ENCODE results near the gene ZNF417.

ZNF417 gene

DNA sequence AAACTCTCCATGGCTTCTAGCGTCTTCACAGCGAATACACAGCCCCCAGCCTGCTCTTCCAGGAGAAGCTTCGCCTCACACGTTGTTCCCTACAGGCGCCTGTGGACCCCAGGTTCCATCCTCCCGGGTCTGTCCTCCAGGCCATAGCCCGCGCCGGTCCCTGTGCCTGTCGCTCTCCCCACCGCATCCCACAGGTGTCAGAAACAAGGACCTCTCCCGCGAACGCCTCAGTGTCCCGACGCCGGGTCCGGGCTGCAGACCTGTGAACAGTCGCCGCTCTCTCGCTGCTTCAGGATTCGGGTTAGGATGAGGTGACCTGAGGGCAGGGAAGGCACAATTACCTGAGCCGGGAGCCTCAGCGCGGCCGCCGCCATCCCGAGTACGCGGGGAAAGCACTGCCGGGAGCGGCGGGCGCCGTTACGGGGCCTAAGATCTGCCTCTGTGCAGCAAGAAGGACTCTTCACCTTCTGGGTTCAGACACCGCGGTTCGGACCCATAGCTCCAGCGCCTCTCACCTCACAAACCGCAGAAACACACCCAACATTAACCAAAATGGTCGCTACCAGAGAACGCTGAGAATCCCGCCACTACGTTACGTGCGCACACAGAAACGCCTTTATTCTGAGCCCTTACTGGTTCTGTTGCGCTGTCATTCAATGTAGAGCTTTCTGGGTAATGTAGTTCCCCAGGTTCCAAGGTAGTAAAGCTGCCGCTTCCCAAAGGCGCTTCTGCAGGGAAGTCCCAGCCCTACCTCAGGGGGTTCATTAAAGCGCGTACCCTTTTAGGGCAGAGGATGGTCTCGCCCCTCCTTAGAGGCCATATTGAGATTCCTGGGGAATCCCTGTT is 18.7 kb upstream of the ZNF417 start, which contains the start of gene ZNF418:
ZNF418 (minus strand) TSS at position 583 of the 846 bp plus-strand sequence. CDS start 1,580 bp downstream, outside the sequence.
- Histone ChIP-seq H3K56ac (ENCODE audit: low read length) (peak within 1 kb of the TSS; percentile 97), H3K18ac (ENCODE audit: low read length) (peak within 1 kb of the TSS; percentile 15), H4K5ac (ENCODE audit: low read length) (no peak within 1 kb of the TSS), H3K79me2 (ENCODE audit: control insufficient read depth, insufficient read depth, low read length) (peaks cover 17% of the 10 kb centered on the region), H3K23ac (ENCODE audit: low read length) (no peak within 1 kb of the TSS), H2BK5ac (ENCODE audit: low read length) (no peak within 1 kb of the TSS), H2AK5ac (ENCODE audit: low read length) (peak within 1 kb of the TSS; percentile 51), H2BK120ac (ENCODE audit: low read depth, low read length) (no peak within 1 kb of the TSS), H3K27ac (ENCODE audit: low read depth, low read length) (peak within 1 kb of the TSS; percentile 65), H3K4ac (ENCODE audit: low read depth, low read length) (peak within 1 kb of the TSS; percentile 86), H3K9ac (ENCODE audit: low read length) (peak within 1 kb of the TSS; percentile 98), H2BK15ac (replicated peaks; ENCODE audit: low read depth) (no peak within 1 kb of the TSS), H3K27me3 (ENCODE audit: insufficient read depth, low read length, poor library complexity) (no peaks in the 10 kb centered on the region), H3K79me1 (ENCODE audit: low read length) (peaks cover 17% of the 10 kb centered on the region), H3K4me1 (ENCODE audit: control insufficient read depth, low read depth, low read length) (no peaks in the 10 kb centered on the region), H3K4me3 (ENCODE audit: low read length) (peak within 1 kb of the TSS; percentile 98), H3K4me2 (ENCODE audit: low read length) (peak within 1 kb of the TSS; percentile 95), H4K8ac (ENCODE audit: low read depth, low read length) (no peak within 1 kb of the TSS), H3K36me3 (ENCODE audit: control insufficient read depth, insufficient read depth, low read length) (peaks cover 6% of the 10 kb centered on the region)
- WGBS (ENCODE audit: extremely low coverage, insufficient coverage, low lambda C conversion rate) = no CpG with 5 or more reads among the region's 54 CpGs
- DNase-seq = peak; percentile 97

DNA sequence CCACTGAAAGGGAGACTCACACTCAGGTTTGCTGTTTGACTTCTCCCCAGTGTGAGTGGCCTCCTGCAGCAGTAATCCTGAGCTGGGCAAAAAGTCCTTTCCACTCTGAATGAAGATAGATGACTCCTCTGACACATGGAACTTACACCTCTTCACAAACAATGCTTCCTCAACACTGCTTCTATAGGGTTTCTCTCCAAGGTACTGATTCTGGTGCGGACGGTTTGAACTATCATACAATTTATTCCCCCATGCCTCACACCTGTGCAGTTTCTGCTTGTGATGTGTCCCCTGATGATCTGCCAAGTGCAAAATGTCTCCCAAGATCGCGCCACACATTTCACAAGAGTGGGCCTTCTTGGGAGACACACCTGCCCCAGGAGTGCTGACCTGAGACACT is 11.2 kb upstream of the ZNF417 start:
- H3K4me1 ChIP-seq (ENCODE audit: control insufficient read depth, low read depth, low read length) = no peaks in the 10 kb centered on the region
- no CpG with 5 or more reads among the region's 4 CpGs for WGBS (ENCODE audit: extremely low coverage, insufficient coverage, low lambda C conversion rate)
- no peak overlapping the region for H3K4ac ChIP-seq (ENCODE audit: low read depth, low read length)
- H2AK5ac ChIP-seq (ENCODE audit: low read length) = no peak overlapping the region
- H3K56ac ChIP-seq (ENCODE audit: low read length) = no peak overlapping the region
- no peak overlapping the region for H2BK15ac ChIP-seq (replicated peaks; ENCODE audit: low read depth)
- peaks cover 14% of the 10 kb centered on the region for H3K79me2 ChIP-seq (ENCODE audit: control insufficient read depth, insufficient read depth, low read length)
- no peaks in the 10 kb centered on the region for H3K27me3 ChIP-seq (ENCODE audit: insufficient read depth, low read length, poor library complexity)
- peaks cover 13% of the 10 kb centered on the region for H3K79me1 ChIP-seq (ENCODE audit: low read length)
- H3K4me3 ChIP-seq (ENCODE audit: low read length) = peak overlapping the region; percentile 26
- H3K9ac ChIP-seq (ENCODE audit: low read length) = no peak overlapping the region
- DNase-seq = no peak
- H3K23ac ChIP-seq (ENCODE audit: low read length) = no peak overlapping the region
- H4K8ac ChIP-seq (ENCODE audit: low read depth, low read length) = no peak overlapping the region
- no peak overlapping the region for H3K18ac ChIP-seq (ENCODE audit: low read length)
- no peak overlapping the region for H3K4me2 ChIP-seq (ENCODE audit: low read length)
- H2BK120ac ChIP-seq (ENCODE audit: low read depth, low read length) = no peak overlapping the region
- no peak overlapping the region for H4K5ac ChIP-seq (ENCODE audit: low read length)
- peaks cover 31% of the 10 kb centered on the region for H3K36me3 ChIP-seq (ENCODE audit: control insufficient read depth, insufficient read depth, low read length)
- no peak overlapping the region for H2BK5ac ChIP-seq (ENCODE audit: low read length)
- no peak overlapping the region for H3K27ac ChIP-seq (ENCODE audit: low read depth, low read length)

DNA sequence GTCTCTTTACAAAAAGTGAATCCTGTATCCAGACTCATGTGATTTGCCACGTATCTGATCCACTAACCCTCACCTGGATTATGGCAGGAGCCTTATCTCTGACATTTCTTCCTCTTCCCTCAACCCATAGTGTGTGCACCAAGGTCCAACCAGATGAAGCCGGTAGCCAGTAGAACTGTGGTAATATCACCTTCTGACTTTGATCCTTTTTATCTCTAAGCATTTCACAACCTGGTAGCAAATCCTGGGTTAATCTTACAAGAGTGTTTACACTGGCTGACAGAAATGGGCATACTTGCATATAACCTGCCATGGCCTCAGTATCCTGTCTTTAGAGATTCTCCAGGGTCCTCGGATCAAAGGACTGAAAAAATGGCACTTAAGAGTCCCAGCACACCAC is 1.9 kb downstream of the ZNF417 start:
- no peak overlapping the region for H3K18ac ChIP-seq (ENCODE audit: low read length)
- WGBS (ENCODE audit: extremely low coverage, insufficient coverage, low lambda C conversion rate) = no CpG with 5 or more reads among the region's 3 CpGs
- H3K4me2 ChIP-seq (ENCODE audit: low read length) = no peak overlapping the region
- no peak for DNase-seq
- H3K79me2 ChIP-seq (ENCODE audit: control insufficient read depth, insufficient read depth, low read length) = peaks cover 15% of the 10 kb centered on the region
- H2BK15ac ChIP-seq (replicated peaks; ENCODE audit: low read depth) = no peak overlapping the region
- H3K9ac ChIP-seq (ENCODE audit: low read length) = no peak overlapping the region
- no peak overlapping the region for H3K27ac ChIP-seq (ENCODE audit: low read depth, low read length)
- H4K8ac ChIP-seq (ENCODE audit: low read depth, low read length) = no peak overlapping the region
- H4K5ac ChIP-seq (ENCODE audit: low read length) = no peak overlapping the region
- H3K4me1 ChIP-seq (ENCODE audit: control insufficient read depth, low read depth, low read length) = no peaks in the 10 kb centered on the region
- no peak overlapping the region for H3K4ac ChIP-seq (ENCODE audit: low read depth, low read length)
- no peak overlapping the region for H2AK5ac ChIP-seq (ENCODE audit: low read length)
- no peaks in the 10 kb centered on the region for H3K27me3 ChIP-seq (ENCODE audit: insufficient read depth, low read length, poor library complexity)
- no peak overlapping the region for H2BK120ac ChIP-seq (ENCODE audit: low read depth, low read length)
- H3K36me3 ChIP-seq (ENCODE audit: control insufficient read depth, insufficient read depth, low read length) = no peaks in the 10 kb centered on the region
- H2BK5ac ChIP-seq (ENCODE audit: low read length) = no peak overlapping the region
- H3K56ac ChIP-seq (ENCODE audit: low read length) = no peak overlapping the region
- peaks cover 12% of the 10 kb centered on the region for H3K79me1 ChIP-seq (ENCODE audit: low read length)
- no peak overlapping the region for H3K23ac ChIP-seq (ENCODE audit: low read length)
- H3K4me3 ChIP-seq (ENCODE audit: low read length) = no peak overlapping the region

DNA sequence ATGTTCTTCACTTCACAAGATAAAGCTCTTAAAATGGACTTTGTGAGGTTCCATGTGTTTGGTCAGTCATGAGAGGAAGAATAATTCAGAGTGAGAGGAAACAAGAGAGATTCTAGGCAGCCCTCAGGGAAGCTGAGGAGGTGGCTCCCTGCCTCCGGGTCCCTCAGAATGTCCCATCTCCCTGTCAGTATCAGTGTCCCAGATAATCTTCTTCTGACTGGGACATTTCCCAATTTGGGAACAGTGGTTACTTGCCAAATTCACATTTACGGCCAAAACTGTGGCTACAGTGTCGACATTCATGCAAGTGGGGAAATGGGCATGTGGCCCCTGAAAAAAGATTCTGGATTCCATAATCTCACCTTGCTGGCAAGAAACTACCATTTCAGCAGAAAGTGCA is 9.0 kb downstream of the ZNF417 start:
- Histone ChIP-seq H3K79me2 (ENCODE audit: control insufficient read depth, insufficient read depth, low read length) (no peaks in the 10 kb centered on the region), H3K79me1 (ENCODE audit: low read length) (peaks cover 2% of the 10 kb centered on the region), H2BK15ac (replicated peaks; ENCODE audit: low read depth) (no peak overlapping the region), H3K4me2 (ENCODE audit: low read length) (no peak overlapping the region), H4K5ac (ENCODE audit: low read length) (no peak overlapping the region), H3K4ac (ENCODE audit: low read depth, low read length) (no peak overlapping the region), H3K27me3 (ENCODE audit: insufficient read depth, low read length, poor library complexity) (no peaks in the 10 kb centered on the region), H3K9ac (ENCODE audit: low read length) (no peak overlapping the region), H3K4me3 (ENCODE audit: low read length) (no peak overlapping the region), H3K4me1 (ENCODE audit: control insufficient read depth, low read depth, low read length) (no peaks in the 10 kb centered on the region), H3K18ac (ENCODE audit: low read length) (no peak overlapping the region), H3K27ac (ENCODE audit: low read depth, low read length) (no peak overlapping the region), H3K23ac (ENCODE audit: low read length) (no peak overlapping the region), H2BK120ac (ENCODE audit: low read depth, low read length) (no peak overlapping the region), H3K36me3 (ENCODE audit: control insufficient read depth, insufficient read depth, low read length) (peaks cover 2% of the 10 kb centered on the region), H2AK5ac (ENCODE audit: low read length) (no peak overlapping the region), H3K56ac (ENCODE audit: low read length) (no peak overlapping the region), H2BK5ac (ENCODE audit: low read length) (no peak overlapping the region), H4K8ac (ENCODE audit: low read depth, low read length) (no peak overlapping the region)
- DNase-seq = no peak
- no CpG with 5 or more reads among the region's 3 CpGs for WGBS (ENCODE audit: extremely low coverage, insufficient coverage, low lambda C conversion rate)

DNA sequence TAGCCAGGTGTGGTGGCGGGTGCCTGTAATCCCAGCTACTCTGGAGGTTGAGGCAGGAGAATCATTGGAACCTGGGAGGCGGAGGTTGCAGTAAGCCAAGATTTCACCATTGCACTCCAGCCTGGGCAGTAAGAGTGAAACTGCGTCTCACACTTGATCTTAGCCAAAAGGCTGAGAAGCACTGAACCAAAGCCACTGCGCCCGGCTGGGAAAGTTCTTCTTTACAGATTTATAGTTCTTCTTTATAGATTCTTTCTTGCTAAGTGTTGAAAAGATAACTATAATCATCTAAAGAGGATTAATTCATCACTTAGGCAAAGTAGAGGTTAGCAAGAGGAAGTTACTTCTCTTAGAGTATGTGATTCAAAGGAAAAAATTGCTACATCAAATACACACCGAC is 11.1 kb downstream of the ZNF417 start:
- peaks cover 2% of the 10 kb centered on the region for H3K36me3 ChIP-seq (ENCODE audit: control insufficient read depth, insufficient read depth, low read length)
- no peak for DNase-seq
- no peak overlapping the region for H2BK15ac ChIP-seq (replicated peaks; ENCODE audit: low read depth)
- WGBS (ENCODE audit: extremely low coverage, insufficient coverage, low lambda C conversion rate) = no CpG with 5 or more reads among the region's 6 CpGs
- no peaks in the 10 kb centered on the region for H3K27me3 ChIP-seq (ENCODE audit: insufficient read depth, low read length, poor library complexity)
- no peak overlapping the region for H3K4me2 ChIP-seq (ENCODE audit: low read length)
- no peak overlapping the region for H3K23ac ChIP-seq (ENCODE audit: low read length)
- H3K4me1 ChIP-seq (ENCODE audit: control insufficient read depth, low read depth, low read length) = no peaks in the 10 kb centered on the region
- no peak overlapping the region for H3K4ac ChIP-seq (ENCODE audit: low read depth, low read length)
- no peak overlapping the region for H2AK5ac ChIP-seq (ENCODE audit: low read length)
- no peak overlapping the region for H3K4me3 ChIP-seq (ENCODE audit: low read length)
- H3K9ac ChIP-seq (ENCODE audit: low read length) = no peak overlapping the region
- no peaks in the 10 kb centered on the region for H3K79me2 ChIP-seq (ENCODE audit: control insufficient read depth, insufficient read depth, low read length)
- no peaks in the 10 kb centered on the region for H3K79me1 ChIP-seq (ENCODE audit: low read length)
- H3K56ac ChIP-seq (ENCODE audit: low read length) = no peak overlapping the region
- H3K18ac ChIP-seq (ENCODE audit: low read length) = no peak overlapping the region
- H2BK5ac ChIP-seq (ENCODE audit: low read length) = no peak overlapping the region
- H4K8ac ChIP-seq (ENCODE audit: low read depth, low read length) = no peak overlapping the region
- H2BK120ac ChIP-seq (ENCODE audit: low read depth, low read length) = no peak overlapping the region
- no peak overlapping the region for H4K5ac ChIP-seq (ENCODE audit: low read length)
- H3K27ac ChIP-seq (ENCODE audit: low read depth, low read length) = no peak overlapping the region
